ENCODE results near the gene ADAMTS17.

Gene ADAMTS17

GRCh38 chr15:99998661-99999101 lies 343.1 kb downstream of the ADAMTS17 start:
- TF ChIP-seq EZH2phosphoT487 (IDR thresholded peaks at IDR 0.05; ENCODE audit: borderline replicate concordance): no peak
- TF ChIP-seq, protein P1, sequence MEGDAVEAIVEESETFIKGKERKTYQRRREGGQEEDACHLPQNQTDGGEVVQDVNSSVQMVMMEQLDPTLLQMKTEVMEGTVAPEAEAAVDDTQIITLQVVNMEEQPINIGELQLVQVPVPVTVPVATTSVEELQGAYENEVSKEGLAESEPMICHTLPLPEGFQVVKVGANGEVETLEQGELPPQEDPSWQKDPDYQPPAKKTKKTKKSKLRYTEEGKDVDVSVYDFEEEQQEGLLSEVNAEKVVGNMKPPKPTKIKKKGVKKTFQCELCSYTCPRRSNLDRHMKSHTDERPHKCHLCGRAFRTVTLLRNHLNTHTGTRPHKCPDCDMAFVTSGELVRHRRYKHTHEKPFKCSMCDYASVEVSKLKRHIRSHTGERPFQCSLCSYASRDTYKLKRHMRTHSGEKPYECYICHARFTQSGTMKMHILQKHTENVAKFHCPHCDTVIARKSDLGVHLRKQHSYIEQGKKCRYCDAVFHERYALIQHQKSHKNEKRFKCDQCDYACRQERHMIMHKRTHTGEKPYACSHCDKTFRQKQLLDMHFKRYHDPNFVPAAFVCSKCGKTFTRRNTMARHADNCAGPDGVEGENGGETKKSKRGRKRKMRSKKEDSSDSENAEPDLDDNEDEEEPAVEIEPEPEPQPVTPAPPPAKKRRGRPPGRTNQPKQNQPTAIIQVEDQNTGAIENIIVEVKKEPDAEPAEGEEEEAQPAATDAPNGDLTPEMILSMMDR (conservative IDR thresholded peaks at IDR 0.05; ENCODE audit: low read length): no peak
- Histone ChIP-seq H3K79me2 (ENCODE audit: insufficient read depth, low read length) (no peaks in the 10 kb centered on the region), H3K9ac (ENCODE audit: low read depth, low read length, poor library complexity, severe bottlenecking) (no peak overlapping the region), H3K9me3 (ENCODE audit: insufficient read depth, low read depth, low read length) (no peaks in the 10 kb centered on the region), H3K9me2 (replicated peaks; ENCODE audit: low read depth, low read length) (no peaks in the 10 kb centered on the region), H3K36me3 (ENCODE audit: insufficient read depth, low read length) (no peaks in the 10 kb centered on the region), H3K4me2 (ENCODE audit: low read depth, low read length, poor library complexity, severe bottlenecking) (no peak overlapping the region), H3K4me1 (ENCODE audit: insufficient read depth, low read length, poor library complexity, severe bottlenecking) (no peaks in the 10 kb centered on the region), H4K20me1 (ENCODE audit: insufficient read depth, low read length, poor library complexity, severe bottlenecking) (no peaks in the 10 kb centered on the region), H3K4me3 (ENCODE audit: low read length, poor library complexity, severe bottlenecking) (no peak overlapping the region), H2AFZ (ENCODE audit: low read length) (no peak overlapping the region), H3K27me3 (ENCODE audit: insufficient read depth, low read length, poor library complexity, severe bottlenecking) (no peaks in the 10 kb centered on the region), H3F3A (ENCODE audit: low read depth) (no peaks in the 10 kb centered on the region)

DNA sequence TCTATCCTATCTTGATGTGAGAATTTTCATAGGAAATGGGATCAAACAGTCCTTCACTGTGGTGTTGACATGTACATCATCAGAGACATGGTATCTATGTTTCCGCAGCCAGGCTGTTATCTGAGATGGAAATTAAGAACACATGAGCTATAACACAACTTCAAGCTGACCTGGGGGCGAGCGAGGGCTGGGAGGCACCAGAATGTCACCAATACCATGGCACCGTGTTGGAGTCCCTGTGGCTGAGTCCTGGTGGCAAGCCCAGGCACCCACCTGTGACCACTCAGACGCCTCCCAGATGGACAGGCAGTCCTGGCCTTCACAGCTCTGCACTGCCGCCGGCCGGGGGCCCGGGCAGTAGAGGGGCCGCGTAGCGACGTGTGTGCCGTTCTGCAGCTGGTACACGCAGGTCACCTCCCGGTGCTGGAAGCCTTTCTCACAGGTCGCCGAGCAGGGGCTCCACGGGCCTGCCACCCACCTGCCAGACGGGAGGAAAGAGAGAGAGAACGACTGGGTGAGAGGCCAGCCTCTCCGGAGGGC lies 344.6 kb downstream of the ADAMTS17 start:
- Histone ChIP-seq H3K4me3 (ENCODE audit: low read length, poor library complexity, severe bottlenecking) (no peak overlapping the region), H3K9me2 (replicated peaks; ENCODE audit: low read depth, low read length) (no peaks in the 10 kb centered on the region), H3K27me3 (ENCODE audit: insufficient read depth, low read length, poor library complexity, severe bottlenecking) (no peaks in the 10 kb centered on the region), H4K20me1 (ENCODE audit: insufficient read depth, low read length, poor library complexity, severe bottlenecking) (no peaks in the 10 kb centered on the region), H3K4me1 (ENCODE audit: insufficient read depth, low read length, poor library complexity, severe bottlenecking) (no peaks in the 10 kb centered on the region), H2AFZ (ENCODE audit: low read length) (no peak overlapping the region), H3F3A (ENCODE audit: low read depth) (no peaks in the 10 kb centered on the region), H3K36me3 (ENCODE audit: insufficient read depth, low read length) (no peaks in the 10 kb centered on the region), H3K4me2 (ENCODE audit: low read depth, low read length, poor library complexity, severe bottlenecking) (no peak overlapping the region), H3K79me2 (ENCODE audit: insufficient read depth, low read length) (no peaks in the 10 kb centered on the region), H3K9ac (ENCODE audit: low read depth, low read length, poor library complexity, severe bottlenecking) (no peak overlapping the region), H3K9me3 (ENCODE audit: insufficient read depth, low read depth, low read length) (no peaks in the 10 kb centered on the region)
- TF ChIP-seq EZH2phosphoT487 (IDR thresholded peaks at IDR 0.05; ENCODE audit: borderline replicate concordance): no peak
- TF ChIP-seq, protein P1 (conservative IDR thresholded peaks at IDR 0.05; ENCODE audit: low read length): no peak

DNA sequence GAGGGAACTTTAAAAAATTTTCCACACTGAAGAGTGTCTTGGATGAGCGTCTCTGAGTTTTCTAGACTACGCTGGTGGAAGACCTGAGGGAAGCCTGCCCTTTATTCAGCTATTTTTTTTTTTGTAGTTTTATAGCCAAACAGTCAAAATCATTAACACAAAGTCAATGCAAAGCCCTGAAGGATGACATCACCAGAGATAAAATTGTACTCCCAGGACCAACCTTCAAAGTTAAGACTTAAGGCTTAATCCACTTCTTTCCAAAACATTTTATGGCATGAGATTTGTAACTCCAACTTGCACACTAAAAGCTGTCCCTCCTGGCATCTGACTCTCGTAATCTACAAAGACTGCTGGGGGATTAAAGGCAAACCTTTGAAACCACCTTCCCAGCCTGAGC lies 345.1 kb downstream of the ADAMTS17 start:
- no peaks in the 10 kb centered on the region for H3K79me2 ChIP-seq (ENCODE audit: insufficient read depth, low read length)
- TF ChIP-seq, protein P1 (conservative IDR thresholded peaks at IDR 0.05; ENCODE audit: low read length): no peak
- no peak for TF ChIP-seq EZH2phosphoT487 (IDR thresholded peaks at IDR 0.05; ENCODE audit: borderline replicate concordance)
- H3K27me3 ChIP-seq (ENCODE audit: insufficient read depth, low read length, poor library complexity, severe bottlenecking): no peaks in the 10 kb centered on the region
- no peaks in the 10 kb centered on the region for H3K36me3 ChIP-seq (ENCODE audit: insufficient read depth, low read length)
- no peaks in the 10 kb centered on the region for H3F3A ChIP-seq (ENCODE audit: low read depth)
- no peaks in the 10 kb centered on the region for H4K20me1 ChIP-seq (ENCODE audit: insufficient read depth, low read length, poor library complexity, severe bottlenecking)
- no peaks in the 10 kb centered on the region for H3K9me3 ChIP-seq (ENCODE audit: insufficient read depth, low read depth, low read length)
- no peaks in the 10 kb centered on the region for H3K4me1 ChIP-seq (ENCODE audit: insufficient read depth, low read length, poor library complexity, severe bottlenecking)
- H3K4me2 ChIP-seq (ENCODE audit: low read depth, low read length, poor library complexity, severe bottlenecking): no peak overlapping the region
- no peak overlapping the region for H2AFZ ChIP-seq (ENCODE audit: low read length)
- H3K9me2 ChIP-seq (replicated peaks; ENCODE audit: low read depth, low read length): no peaks in the 10 kb centered on the region
- no peak overlapping the region for H3K9ac ChIP-seq (ENCODE audit: low read depth, low read length, poor library complexity, severe bottlenecking)
- H3K4me3 ChIP-seq (ENCODE audit: low read length, poor library complexity, severe bottlenecking): no peak overlapping the region
